GM19099 (cell line): ENCODE measurements around the gene MKRN1.

ENCODE experiments used
- POLR2A ChIP-seq: IDR thresholded peaks from 3 replicates; pipeline ENCODE4 v1.6.1; 2011; ENCODE audit warnings: low read depth; ENCODE audit not compliant: insufficient read length; ENCODE audit errors: extremely low read depth

The MKRN1 gene

GRCh38 chr7:140453273-140453672 is 26.0 kb downstream of the MKRN1 start:
- TF ChIP-seq POLR2A, result no peak

- no peak for TF ChIP-seq POLR2A
Measured at GRCh38 chr7:140451716-140452115, 27.6 kb downstream of the MKRN1 start.

GRCh38 chr7:140448781-140449480 is 30.4 kb downstream of the MKRN1 start:
- no peak for TF ChIP-seq POLR2A

- TF ChIP-seq POLR2A, result no peak
Measured at GRCh38 chr7:140447841-140448240, 31.5 kb downstream of the MKRN1 start.

- TF ChIP-seq POLR2A, result no peak
Measured at GRCh38 chr7:140446467-140446866, 32.8 kb downstream of the MKRN1 start.

GRCh38 chr7:140441519-140441918 is 37.8 kb downstream of the MKRN1 start:
- no peak for TF ChIP-seq POLR2A

- TF ChIP-seq POLR2A, result no peak
Measured at GRCh38 chr7:140440593-140440992, 38.7 kb downstream of the MKRN1 start.

GRCh38 chr7:140439359-140439758 is 39.9 kb downstream of the MKRN1 start:
- TF ChIP-seq POLR2A, result no peak

GRCh38 chr7:140435252-140435895 is 43.9 kb downstream of the MKRN1 start:
- TF ChIP-seq POLR2A, result no peak

GRCh38 chr7:140433396-140433795 is 45.9 kb downstream of the MKRN1 start:
- no peak for TF ChIP-seq POLR2A

- no peak for TF ChIP-seq POLR2A
Measured at GRCh38 chr7:140426130-140426529, 53.2 kb downstream of the MKRN1 start.

GRCh38 chr7:140425718-140426117 is 53.6 kb downstream of the MKRN1 start:
- no peak for TF ChIP-seq POLR2A

GRCh38 chr7:140423501-140423900 is 55.8 kb downstream of the MKRN1 start:
- no peak for TF ChIP-seq POLR2A

GRCh38 chr7:140421521-140421920 is 57.8 kb downstream of the MKRN1 start:
- no peak for TF ChIP-seq POLR2A

- no peak for TF ChIP-seq POLR2A
Measured at GRCh38 chr7:140418653-140419052, 60.7 kb downstream of the MKRN1 start.

- no peak for TF ChIP-seq POLR2A
Measured at GRCh38 chr7:140417456-140418155, 61.7 kb downstream of the MKRN1 start.
